ENCODE results near the gene SQSTM1.
"Not testable (repeated sequence)": the region's sequence is repeated elsewhere in the genome, so short reads cannot be mapped to it uniquely, and the experiment has no call there.

Gene SQSTM1

DNA sequence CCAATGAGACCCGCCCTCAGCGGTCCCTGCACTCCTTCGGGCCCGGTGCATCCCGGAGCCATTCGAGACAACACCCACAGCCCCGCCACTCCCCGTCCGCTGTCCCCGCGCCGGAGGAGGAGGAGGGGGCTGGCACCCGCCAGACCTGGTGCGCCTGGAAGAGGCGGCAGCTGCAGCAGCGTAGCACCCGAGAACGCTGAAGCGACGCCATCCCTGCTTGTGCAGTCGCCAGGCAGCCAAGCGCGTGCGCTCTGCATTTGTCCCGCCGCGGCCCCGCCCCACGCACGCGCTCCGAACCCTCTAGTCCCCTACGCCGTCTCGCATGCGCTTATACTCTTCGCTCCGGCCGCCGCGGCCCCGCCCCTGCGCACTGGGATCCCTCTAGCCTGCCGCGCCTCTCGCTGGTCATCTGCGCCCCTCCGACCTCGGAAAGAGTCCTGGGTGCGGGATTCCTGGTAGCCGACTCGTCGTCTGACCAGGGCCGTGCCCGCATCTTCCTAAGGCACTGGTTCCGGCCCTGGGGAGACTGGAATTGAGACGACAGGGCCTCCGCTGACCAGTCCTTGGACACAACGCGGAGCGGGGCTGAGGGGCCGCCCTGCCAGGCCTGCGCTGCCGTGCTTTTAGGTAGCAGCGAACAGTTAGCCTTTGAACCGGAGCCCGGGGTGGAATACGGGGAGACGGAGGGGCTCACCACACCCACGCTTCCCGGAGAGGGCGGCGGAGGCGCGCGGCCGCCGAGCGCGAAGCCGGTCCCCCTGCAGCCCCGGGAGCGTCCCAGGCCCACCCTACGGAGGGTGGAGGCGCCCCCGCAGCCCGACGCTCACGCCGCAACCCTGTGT is 38.1 kb downstream of the SQSTM1 start, which contains the start of gene MRNIP:
TSS of gene MRNIP (minus strand) at position 232 of the 842 bp plus-strand sequence. CDS start at position 211, 21 bp downstream.
- peak; percentile 72 to 83 (median 78) for DNase-seq

DNA sequence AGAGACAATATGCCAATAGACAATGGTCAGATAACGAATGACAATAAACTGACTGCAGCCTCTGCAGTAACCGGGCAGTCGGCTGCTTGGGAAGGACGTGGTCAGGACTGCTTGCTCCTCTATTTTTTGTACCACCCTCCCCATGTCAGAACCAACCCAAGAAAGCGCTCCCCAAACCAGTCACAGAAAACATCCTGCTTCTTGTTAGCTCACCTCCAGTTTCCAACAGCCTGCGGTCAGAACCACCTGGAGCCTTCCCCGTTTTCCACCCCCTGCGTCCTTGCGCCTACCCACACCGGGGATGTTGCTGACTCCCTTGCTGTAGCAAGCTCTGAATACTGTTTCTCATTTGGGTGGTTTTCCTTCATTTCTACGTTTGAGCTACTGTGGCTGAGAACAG is 39.6 kb downstream of the SQSTM1 start:
- no peak for DNase-seq

DNA sequence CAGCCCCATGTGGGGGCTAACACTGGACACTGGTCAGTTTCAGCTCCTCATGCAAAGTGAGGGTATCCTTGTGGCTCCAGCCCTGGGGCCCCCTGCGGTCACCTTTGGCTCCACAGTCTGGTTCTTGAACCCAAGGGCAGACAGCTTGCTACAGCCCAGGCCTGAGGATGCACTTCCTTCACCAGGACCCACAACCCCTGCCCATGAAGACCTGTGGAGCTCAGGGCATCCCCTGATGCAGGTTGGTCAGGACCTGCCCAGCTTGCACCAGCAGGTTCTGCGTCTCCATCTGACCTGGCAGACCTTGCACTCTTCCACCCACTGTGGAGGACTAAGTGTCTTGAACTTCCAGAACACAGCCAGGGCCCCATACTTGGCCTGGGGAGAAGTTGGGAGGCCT is 41.6 kb downstream of the SQSTM1 start:
- DNase-seq: no peak

DNA sequence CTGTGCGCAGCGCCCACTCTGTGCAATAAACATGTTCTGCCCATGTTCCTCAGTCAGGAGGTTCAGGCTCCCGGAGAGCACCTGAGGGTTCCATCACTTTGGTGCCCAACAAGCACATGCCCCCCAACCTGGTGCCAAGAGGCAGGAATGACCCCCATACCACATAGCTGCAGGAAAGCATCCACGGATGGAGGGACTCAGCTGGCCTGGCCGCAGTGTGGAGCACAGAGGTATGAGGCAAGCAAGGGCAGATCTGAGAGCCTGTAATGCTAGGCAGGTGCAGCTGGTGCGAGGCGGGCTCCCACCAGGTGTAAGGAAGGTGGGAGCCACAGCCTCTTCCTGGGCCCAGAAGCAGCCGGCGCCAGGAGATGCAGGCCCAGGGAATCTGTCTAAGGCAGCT is 42.2 kb downstream of the SQSTM1 start:
- no peak for DNase-seq

DNA sequence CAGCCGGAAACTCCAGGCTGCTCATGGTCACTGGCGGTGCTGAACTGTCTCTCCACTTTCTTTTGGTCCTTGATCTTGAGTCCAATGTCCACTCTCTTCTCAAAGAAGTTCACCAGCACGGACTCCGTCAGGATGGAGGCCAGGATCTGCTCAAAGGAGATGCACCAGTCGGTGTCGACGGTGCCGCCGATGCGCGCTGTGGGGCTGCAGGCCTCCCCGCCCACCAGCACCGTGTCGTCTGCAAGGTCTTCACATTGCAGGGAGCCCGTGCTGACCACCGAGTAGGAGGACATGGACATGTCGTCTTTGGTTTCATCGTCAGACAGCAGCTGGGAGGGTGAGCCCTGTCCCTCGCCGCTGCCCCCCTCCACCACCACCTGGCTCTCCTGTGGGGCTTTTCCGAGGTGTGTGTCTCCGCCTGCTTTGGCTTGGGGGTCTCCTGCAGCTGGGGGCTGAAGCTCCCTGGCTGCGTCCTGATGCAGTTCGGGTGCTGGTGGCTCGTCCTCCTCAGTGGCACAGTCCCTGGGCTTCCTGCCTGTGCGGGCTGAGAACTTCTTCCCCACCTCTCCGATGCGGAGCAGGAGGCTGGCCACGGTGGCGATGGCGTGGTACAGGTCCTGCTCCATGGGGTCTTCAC is 42.9 kb downstream of the SQSTM1 start:
- DNase-seq: no peak

DNA sequence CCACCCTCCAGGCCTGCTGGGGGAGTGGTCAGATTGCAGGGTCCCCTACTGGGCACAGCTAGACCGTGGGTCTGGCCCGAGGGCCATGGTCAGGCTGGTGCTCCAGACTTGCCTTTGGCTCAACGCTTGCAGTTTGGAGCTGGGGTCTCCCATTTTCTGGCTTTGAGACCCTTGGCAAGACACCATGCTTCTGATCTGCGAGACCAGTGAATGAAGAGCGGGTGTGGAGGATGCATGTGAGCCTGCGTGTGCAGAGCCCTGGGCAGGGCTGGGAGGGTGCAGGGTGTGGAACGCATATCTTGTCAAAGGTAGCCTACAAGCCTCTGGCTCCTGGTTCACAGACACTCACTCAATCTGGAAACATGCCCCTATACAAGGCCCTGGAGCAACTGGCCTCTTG is 44.0 kb downstream of the SQSTM1 start:
- DNase-seq: no peak

DNA sequence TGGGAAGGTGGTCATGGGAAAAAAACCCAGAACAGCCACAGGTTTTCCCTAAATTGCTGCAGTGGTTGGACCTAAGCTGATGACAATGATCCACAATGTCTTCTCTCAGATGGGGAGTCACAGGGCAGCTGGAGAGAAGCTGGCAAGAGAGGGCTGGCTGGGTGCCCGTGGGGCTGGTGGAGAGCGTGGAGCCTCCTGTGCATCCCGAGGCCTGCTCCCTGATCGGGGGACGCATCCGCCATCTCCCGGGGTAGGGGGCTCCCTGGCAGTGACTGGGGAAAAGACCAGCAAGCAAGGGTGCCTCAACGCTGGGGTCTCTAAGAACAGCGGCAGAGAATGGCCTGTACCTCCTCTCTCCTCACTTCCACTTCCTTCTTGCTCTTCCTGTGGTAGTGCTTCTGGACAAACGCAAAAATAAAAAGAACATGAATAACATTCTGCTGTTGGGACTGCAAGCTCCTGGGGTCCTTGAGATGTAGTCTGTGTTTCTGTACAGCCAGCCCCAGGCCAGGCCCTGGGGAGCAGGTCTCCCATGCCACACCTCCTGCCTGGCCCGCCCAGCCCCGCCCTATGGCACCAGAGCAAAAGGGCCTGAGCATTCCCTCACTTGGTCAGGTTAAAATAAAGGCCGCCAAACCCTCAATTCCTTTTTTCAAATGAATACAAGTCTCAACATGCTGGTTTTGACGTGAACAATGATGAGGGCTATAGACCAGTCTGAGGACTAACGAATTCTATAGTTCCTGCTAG is 45.0 kb downstream of the SQSTM1 start:
- DNase-seq: no peak

DNA sequence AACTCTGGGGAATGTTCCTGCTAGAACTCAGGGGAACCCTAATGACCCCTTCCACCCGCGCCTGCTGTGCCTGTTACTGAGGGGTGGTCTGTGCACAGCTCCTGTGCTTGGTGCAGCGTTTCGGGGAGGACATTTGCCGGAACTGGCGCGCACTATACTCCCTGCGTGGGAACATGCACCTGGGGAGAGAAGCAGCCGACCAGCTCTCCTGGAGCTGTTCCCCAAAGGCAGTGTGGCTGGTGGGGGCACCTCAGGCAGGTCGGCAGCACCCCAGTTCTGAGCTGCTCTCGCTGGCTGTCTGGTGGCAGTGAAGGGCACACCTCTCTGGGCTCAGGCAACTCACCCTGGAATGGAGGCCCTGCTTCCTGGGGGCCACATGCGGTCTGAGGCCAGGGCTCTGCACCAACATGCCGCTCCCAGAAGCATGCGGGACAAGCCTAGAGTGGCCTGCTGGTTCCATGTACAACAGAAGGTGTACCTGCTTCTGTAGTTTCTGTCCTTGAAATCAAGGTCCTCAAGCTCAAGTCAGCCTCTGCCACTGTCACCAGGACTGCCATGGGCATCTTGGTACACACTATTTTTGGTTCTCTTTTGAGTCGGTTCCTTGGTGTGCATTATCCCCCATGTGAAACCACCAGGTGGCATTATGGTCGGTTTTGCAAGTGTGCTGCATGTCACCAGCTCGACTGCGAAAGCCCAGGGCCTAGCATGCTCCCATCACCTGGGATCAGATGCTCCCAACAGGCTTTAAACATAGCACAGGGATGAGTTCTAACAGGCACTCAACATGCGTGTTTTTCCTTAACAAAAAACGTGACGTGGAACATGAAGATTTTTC is 45.8 kb downstream of the SQSTM1 start:
- DNase-seq: no peak

DNA sequence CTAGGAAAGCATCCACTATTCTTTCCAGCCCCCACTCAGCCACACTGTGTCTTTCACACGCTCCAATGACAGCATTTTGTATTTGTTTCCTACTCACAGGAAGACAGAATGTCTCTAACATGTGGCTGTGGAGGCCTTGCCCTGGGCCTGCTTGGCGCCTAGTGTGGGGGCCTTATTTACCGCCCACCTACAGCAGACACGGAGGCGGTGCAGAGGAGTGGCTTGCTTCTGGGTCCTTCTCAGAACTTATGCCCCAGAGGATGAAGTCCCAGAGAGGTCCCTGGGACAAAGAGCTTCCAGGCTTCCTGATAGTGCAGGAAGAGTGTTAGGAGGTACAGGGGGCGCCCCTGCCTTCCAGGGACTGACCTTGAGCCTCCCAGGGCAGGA is 46.4 kb downstream of the SQSTM1 start:
- DNase-seq: no peak

DNA sequence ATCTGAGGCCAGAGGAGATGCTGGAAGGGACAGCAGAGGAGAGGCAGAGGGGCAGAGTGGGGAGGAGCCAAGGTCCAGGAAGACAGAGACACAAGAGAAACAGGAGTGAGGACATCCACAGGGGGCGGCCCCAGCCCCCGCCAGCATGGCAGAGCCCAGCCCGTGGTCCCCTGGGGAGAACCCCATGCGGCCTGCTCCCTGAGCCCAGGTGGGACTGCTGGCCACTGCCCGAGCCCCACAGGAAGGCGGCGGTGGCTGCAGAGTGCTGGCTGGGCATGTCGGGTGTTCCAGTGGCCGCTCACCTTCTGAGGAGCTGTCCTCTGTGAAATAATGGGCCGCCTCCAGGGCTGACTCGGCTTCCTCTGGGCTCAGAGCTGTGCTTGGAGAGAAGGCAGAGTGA is 46.8 kb downstream of the SQSTM1 start:
- DNase-seq: no peak

DNA sequence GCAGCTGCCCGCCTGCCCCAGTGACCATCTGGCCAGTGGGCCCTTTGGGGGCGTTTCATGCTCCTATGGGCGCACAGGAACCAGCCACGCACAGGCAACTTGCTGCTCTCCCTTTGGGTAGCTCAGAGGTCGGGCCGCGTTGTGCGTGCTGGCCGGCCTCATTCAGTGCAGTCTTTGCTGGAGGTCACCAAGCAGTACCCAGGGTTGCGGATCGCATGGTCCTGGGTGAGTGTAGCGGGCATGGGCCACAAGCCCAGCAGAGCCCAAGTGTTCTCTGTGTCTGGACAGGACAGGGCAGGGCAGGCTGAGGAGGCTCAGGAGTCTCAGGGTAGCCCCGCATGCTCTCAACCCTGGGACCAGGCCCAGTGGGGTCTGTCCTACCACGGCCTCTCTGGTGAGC is 47.8 kb downstream of the SQSTM1 start:
- no peak for DNase-seq

DNA sequence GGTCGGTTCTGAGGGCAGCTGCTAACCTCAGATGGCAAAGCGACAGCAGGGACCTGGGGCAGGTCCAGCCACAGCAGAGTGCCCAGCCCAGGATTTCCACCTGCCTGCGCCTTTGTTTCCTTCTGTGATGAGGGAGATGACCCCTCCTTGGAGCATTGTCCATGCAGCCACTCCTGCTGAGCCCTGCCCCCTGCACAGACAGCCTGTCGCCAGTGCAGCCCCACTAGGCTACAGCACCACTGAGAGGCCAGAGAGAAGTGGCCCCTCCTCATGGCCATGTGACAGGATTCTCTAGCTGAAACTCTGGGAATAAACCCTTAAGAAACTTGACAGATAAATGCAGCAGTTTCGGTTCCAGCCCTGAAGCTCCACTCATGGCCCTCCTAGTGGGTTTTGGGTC is 48.4 kb downstream of the SQSTM1 start:
- DNase-seq: no peak

DNA sequence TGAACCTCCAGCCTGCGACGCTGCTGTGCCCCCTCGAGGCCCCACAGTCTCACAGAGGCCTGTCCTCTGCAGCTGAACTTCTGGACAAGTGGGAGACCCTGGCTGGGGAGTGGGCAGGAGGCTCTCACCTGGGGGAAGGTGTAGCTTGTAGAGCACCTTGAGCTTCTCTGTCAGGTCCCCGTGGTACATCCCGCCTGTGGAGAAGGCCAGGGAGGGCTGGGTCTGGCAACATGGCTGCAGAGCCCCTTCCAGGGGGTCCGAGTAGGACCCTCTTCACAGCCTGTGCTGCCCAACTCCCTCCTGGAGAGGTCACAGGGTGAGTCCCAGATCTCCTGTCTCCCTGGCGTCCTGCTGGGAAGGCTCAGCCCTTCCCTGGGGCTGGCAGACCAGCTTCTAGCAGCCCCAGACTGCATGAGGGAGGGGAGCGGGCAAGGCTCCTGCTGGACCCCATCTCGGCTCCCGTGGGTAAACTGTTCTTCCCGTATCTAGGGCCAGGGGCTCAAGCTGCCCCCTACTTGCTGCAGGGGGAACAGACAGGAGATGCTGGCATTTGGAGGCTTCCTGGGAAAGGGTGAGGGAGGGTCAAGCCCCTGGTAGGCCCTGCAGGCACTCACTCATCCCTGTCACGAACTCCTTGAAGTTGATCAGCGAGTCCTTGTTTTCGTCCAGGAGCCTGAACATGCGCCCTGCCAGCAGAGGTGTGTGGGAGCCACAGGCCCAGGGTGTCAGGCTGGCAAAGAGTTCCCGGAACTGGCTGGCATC is 49.1 kb downstream of the SQSTM1 start:
- DNase-seq: peak in 1 of 6 experiments; percentile 2

DNA sequence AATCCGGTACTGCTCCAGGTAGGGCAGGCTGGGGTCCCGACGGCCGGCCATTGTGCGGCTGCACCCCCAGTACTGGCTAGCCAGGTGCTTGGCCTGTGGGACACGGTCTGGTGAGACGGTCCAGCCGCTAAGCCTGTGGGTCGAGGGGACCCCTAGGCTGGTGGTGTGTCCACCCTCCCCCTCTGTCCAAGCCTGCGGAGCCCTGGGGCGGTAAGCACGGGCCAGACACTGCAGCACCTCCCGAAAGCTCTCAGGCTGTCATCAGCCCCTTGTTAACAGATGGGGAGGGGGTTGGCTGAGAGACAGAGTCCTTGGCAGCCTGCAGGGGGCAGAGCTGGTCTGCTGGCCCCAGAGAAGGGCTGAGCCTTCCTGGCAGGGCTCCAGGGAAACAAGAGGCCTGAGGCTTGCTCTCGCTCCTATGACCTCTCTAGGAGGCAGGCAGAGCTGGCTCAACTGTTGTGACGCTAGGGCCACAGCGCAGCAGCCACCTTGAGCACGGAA is 49.7 kb downstream of the SQSTM1 start:
- DNase-seq: no peak

DNA sequence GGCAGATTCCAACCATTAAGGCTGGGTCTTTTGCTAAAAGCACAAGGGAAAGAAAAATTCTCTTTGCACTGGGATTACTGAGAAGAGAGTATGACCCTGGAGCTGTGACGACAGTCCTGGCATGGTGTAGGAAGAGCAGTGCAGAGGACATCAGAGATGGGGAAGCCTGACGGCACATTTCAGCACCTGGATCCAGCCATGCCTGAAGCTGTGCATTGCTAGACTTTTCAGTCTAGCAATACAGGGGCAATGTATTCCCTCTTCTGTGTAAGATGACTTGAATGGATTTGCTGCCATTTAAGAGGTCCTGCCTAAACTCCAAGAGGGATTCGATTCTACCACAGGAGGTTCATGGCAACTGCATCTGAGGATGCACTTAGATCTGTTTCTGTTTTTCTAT is 50.2 kb downstream of the SQSTM1 start:
- DNase-seq: no peak

DNA sequence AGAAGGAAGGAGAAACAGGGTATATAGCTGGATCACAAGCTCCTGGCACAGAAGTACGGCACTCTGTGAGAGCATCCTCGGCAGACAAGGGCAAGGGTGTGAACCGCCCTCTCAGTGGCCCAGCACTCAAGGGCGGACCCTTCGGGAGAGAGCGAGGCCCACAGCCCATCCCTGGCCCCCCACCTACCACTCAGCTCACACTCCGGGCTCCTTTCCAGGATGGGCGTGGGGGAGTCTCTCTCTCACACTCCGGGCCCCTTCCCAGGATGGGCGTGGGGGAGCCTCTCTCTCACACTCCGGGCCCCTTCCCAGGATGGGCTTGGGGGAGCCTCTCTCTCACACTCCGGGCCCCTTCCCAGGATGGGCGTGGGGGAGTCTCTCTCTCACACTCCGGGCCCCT is 50.8 kb downstream of the SQSTM1 start:
- DNase-seq: not testable (repeated sequence)

DNA sequence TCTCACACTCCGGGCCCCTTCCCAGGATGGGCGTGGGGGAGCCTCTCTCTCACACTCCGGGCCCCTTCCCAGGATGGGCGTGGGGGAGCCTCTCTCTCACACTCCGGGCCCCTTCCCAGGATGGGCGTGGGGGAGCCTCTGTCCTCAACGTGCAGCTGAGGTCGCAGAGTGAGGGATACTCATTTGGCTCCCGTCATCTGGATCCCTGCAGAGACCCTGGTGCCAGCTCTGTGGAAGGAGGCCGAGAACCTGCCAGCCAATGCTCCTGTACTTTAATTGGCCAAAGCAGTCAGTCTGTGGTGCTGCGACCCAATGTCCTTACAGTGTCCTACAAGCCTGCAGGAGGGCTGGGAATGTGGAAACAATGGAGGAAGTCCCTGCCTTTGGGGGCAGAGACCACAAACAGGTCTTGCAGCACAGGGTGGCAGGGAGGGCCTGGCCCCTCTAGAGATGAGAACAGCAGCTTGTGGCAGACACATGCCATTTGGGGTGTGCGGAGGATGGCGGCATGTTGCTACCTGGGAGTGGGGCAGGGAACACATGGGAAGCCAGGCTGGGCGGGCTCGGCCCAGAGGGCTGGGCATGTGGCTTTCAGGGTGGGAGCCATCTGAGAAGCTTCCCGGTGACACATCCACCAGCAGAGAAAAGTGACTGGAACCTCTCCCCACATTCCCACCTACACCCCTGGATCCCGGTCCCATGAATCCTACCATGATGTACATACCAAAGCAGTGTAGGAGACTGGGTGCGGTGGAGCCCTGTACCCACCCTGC is 51.5 kb downstream of the SQSTM1 start:
- DNase-seq: no peak

DNA sequence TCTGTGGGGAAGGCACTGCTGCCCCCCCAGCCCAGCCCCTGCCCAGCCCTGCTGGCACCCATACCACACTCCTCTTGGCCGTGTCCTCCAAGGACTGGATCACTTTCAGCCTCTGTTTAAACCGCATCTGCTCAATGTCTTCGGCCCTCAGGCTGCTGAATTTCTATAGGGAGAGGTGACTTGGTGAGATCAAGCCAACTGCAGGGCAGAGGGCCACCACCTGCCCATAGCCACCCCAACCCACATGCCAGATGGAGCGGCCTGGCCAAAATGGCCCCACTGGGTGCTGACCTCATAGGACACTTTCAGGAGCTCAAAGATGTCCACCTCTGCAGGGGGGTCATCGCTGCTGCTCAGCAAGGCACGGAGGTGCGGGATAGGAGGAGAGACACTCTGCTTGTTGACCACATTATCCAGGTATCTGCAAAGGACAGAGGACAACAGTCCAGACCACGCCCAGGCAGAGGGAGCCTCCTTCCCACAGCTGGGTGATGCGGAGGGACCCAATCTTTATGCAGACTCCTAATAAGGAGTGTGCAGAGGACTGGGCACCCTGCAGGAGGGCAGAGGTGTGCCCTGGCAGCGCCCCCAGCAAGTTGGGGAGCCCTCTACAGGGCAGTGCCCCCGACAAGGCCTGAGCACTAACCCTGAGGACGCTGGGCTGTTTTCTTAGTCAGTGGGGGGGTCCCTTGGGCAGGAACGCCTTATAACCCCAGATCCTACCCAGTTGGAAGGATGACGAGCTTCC is 52.3 kb downstream of the SQSTM1 start:
- no peak for DNase-seq

DNA sequence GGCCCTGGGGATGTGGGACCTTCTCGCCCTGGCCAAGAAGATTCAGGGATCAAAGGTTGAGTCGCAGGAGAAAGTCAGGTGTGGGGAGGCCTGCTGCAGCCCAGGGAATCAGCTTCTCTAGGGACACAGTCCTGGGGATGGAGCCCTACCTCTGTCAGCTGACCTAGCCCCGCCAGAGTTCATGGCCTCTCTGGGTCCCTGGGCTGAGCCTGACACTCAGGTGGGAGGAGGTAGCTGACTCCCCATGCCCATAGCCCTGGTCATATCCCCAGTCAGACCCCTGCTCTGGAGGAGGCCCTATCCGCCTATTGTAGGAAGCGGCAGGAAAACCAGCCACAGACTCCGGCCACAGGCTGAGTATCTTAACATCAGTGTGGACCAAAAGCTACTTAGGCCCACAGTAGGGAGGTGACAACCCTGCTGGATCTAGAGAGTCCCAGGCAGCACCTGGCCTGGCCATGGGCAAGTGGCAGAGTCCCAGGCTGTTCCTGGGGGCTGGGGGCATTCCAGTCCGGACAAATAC is 52.9 kb downstream of the SQSTM1 start:
- no peak for DNase-seq

DNA sequence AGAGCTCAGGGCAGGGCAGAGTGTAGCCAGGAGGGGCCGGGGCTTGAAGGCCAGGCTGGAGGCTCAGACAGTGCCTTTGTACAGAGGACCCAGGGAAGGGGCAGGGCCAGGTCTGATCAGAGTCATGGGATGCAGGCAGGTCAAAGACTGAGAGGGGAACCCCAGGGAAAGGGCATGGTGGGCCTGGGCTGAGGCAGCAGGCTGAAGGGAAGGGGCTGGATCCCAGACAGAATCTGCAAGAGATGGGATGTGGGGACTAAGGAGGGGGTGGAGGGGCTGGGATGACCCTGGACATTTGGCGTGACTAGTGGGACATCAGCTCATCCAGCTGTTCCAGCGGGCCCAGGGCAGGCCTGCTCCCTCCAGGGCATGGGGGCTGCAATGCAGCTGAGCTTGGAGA is 53.4 kb downstream of the SQSTM1 start:
- no peak for DNase-seq

Measured in stimulated activated naive CD4-positive, alpha-beta T cell (primary cell).